ENCODE results near the gene NRTN.

Gene NRTN

DNA sequence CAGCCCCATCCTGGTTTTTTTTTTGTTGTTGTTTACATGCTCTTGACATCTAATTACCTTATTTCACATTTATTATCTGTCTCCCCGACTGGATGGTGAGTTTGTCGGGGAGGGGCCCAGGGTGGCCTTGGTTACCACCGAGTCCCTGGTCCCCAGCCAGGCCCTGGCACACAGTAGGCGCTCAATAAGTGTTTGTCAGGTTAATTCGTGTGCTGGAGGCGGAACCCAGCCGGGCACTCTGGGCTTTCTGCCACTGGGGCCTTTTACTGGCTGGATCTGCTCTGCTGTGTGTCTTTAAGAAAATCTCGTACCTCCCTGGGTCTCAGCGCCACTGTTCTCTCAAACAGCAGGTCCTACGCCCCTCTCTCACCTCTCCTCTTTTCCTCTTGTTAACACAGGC, 4.6 kb downstream of the NRTN start:
- in situ Hi-C loops (cut with MboI; ENCODE audit: low sequenced_read_pairs) = loop anchor here (10.0 kb wide), 1 partner anchor 215 kb away; no protein-coding TSS in a partner anchor

- in situ Hi-C loops (cut with MboI; ENCODE audit: low sequenced_read_pairs) = no loop called here
These were observed 6.2 kb downstream of the NRTN start for GRCh38 chr19:5811117-5811516.

DNA sequence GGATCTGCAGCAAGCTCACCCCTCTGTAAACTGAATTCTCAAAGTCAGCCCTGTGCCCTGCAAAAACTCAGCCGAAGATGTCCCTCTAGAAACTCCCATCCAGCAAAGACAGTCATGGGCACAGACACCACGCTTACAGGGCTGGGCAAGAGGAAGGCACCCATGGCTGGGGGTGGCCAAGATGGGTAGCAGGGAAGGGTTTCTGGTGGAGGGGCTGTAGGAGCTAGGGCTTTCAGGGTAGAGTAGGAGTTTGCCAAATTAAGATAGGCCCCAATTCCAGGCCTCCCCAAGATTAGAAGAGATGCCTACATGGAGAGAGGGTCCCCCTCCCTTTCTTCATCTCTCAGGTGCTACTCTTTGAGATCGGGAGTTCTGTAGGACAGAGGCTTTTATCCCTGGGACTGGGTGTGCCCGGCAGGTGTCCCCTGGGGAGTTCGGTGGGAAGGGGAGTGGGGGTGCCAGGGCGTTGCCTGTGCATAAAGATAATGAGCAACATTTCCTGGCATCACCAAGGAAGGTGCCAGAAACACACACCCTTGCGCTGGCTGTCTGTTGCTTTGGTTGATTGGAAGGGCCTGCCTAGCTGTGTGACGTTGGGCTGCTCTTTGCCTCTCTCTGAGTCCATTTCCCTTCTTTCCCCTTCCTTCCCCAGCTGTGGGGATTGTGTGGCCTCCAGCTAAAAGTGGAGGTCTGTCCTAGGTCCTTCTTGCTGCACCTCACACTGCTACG, 9.4 kb downstream of the NRTN start:
- in situ Hi-C loops (cut with MboI; ENCODE audit: low sequenced_read_pairs) = no loop called here

DNA sequence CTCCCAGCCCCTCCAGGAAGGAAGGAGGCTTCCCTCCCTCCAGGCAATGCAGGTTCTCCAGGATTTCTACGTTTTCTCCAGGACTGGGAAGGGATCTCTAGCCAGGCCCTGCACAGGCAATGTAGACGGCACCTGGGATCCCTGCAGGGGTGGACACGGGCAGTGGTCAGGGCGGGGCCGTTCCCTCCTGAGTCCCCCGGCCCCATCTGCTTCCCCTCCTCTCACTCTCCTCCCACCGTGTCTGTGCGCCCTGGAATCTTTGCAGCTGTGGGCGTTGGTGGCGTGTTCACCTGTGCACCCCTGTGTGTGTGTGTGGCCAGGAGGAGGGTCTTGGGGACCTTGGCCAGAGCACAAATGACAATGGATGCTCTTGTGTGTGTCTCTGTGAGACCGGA, 10.0 kb downstream of the NRTN start:
- in situ Hi-C loops (cut with MboI; ENCODE audit: low sequenced_read_pairs) = no loop called here

DNA sequence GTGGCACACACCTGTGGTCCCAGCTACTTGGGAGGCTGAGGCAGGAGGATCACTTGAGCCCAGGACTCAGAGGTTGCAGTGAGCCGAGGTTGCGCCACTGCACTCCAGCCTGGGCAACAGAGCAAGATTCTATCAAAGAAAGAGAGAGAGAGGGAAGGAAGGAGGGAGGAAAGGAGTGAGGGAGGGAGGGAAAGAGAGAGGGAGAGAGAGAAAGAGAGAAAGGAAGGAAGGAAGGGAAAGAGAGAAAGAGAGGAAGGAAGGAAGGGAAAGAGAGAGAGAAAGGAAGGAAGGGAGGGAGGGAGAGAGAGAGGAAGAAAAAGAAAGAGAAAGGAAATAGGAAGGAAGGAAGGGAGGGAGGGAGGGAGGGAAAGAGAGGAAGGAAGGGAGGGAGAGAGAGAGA, 12.4 kb downstream of the NRTN start:
- in situ Hi-C loops (cut with MboI; ENCODE audit: low sequenced_read_pairs) = no loop called here

GRCh38 chr19:5818594-5818993, 13.7 kb downstream of the NRTN start:
- in situ Hi-C loops (cut with MboI; ENCODE audit: low sequenced_read_pairs) = no loop called here

GRCh38 chr19:5820785-5821184, 15.9 kb downstream of the NRTN start:
- in situ Hi-C loops (cut with MboI; ENCODE audit: low sequenced_read_pairs) = no loop called here

DNA sequence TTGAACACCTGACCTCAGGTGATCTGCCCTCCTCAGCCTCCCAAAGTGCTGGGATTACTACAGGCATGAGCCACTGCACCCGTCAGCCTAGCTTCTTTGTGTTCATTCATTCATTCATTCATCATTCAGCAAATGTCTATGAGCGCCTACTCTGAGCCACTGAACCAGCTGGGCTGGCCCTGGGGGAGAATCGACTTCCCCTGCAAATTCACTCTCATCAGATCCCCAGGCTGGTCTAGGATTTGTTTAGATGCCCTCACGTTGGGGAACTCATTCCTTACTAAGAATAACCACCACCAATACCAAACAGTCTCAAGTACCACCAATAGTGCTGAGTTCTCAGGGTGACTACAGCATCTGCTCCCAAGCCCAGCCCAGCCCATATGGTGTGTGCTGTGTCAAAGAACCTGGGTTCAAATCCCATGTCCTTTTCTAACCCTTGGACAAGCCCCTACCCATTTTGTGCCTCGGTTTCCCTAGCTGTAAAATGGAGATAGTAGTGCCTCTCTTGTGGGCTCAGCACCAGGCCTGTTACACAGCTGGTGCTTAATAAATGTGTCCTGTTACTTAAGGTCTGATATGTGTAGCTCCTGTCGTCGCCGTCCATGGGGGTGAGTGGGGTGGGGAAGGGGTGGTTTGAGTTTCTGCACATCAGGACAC, 16.8 kb downstream of the NRTN start:
- in situ Hi-C loops (cut with MboI; ENCODE audit: low sequenced_read_pairs) = no loop called here

- in situ Hi-C loops (cut with MboI; ENCODE audit: low sequenced_read_pairs) = no loop called here
These were observed 17.4 kb downstream of the NRTN start for GRCh38 chr19:5822181-5822844.

GRCh38 chr19:5823579-5824281, 18.9 kb downstream of the NRTN start:
- in situ Hi-C loops (cut with MboI; ENCODE audit: low sequenced_read_pairs) = no loop called here

- in situ Hi-C loops (cut with MboI; ENCODE audit: low sequenced_read_pairs) = no loop called here
These were observed 19.9 kb downstream of the NRTN start for GRCh38 chr19:5824751-5825150.

DNA sequence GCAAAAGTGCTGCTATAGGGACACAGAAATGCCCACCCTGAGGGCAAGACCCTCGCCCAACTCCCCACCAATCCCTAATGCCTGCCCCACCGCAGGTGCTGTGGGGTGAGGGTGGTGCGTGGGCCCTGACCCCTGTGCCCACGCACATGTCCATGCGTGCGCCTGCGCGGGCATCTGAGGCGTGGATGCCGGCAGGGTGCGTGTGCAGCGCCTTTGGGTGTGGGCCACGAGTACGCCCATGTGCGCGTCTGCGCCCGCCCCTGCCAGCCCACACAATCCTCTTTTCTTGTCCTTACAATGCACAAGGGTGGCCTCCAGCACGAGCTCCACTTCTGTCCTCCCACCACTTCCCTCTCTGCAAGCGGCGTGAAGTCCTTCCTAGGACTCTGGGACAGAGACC, 20.3 kb downstream of the NRTN start:
- in situ Hi-C loops (cut with MboI; ENCODE audit: low sequenced_read_pairs) = no loop called here

GRCh38 chr19:5826531-5827341, 21.9 kb downstream of the NRTN start:
- in situ Hi-C loops (cut with MboI; ENCODE audit: low sequenced_read_pairs) = no loop called here

- in situ Hi-C loops (cut with MboI; ENCODE audit: low sequenced_read_pairs) = no loop called here
These were observed 22.5 kb downstream of the NRTN start for GRCh38 chr19:5827342-5827890.

- in situ Hi-C loops (cut with MboI; ENCODE audit: low sequenced_read_pairs) = no loop called here
These were observed 23.2 kb downstream of the NRTN start for GRCh38 chr19:5827891-5828660.

DNA sequence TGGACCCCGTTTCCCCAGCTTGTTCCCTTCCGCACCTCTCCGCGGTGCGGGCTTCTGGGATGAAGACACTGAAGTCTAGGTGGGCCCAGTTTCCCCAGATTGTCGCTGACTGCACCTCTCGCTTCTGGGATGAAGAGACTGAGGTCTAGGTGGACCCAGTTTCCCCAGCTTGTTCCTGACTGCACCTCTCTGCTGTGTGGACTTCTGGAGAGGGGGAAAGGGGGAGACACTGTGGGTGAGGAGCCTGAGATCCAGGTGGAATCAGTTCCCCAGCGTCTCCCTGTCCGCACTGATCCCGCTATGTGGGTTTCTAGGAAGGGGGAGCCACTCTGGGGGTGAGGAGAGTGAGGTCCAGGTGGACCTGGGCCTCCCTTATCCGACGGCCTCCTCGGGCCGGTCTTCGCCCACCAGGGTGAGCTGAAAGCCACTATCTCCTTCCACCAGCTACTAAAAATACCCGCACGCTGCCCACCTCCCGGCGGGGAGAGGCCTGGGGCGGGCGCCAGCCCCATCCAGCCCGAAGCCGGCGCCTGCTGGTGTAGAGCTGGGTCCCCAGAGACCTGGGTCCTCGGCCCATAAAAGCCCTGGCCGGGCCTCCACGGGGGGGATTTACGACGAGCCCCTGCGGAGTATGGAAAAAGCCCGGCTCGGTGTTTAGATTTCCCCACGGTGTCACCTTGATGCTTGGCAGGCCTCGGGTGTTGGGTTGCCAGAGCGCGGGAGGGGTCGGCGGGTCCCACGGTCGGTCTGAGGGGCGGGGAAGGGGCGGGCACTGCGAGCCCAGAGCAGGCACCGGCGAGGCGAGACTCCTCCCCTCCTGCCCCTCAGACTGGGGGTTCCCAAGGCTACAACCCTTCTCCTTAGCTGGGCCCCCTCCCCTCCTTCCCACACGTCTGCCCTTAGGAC, 24.0 kb downstream of the NRTN start:
- in situ Hi-C loops (cut with MboI; ENCODE audit: low sequenced_read_pairs) = no loop called here

- in situ Hi-C loops (cut with MboI; ENCODE audit: low sequenced_read_pairs) = no loop called here
These were observed 24.9 kb downstream of the NRTN start for GRCh38 chr19:5829567-5830310.

DNA sequence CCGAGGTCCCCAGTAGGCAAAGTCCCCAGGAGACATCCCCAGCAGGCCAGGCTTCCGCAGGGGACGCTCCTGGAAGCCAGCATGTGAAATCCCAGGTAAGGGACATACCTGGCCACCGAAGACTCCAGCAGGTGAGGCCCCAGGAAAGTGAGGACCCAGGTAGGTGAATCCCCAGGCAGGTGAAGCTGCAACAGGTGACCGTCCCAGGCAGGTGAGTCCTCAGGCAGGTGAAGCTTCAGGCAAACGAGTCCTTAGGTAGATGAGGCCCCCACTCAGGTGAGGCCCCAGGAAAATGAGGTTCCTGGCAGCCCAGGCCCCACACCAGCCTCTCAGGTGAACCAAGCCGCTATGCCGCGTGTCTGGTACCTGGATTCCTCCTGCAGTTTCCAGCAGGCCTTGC, 26.3 kb downstream of the NRTN start:
- in situ Hi-C loops (cut with MboI; ENCODE audit: low sequenced_read_pairs) = no loop called here
